MV-4-11 (cell line): ENCODE measurements around the gene MAGI1.
"Not testable (repeated sequence)": the region's sequence is repeated elsewhere in the genome, so short reads cannot be mapped to it uniquely, and the experiment has no call there.

ENCODE experiments used
- DNase-seq: peaks from one replicate; lab custom pipeline; 2025; lab: John Stamatoyannopoulos, UW

Gene MAGI1

DNA sequence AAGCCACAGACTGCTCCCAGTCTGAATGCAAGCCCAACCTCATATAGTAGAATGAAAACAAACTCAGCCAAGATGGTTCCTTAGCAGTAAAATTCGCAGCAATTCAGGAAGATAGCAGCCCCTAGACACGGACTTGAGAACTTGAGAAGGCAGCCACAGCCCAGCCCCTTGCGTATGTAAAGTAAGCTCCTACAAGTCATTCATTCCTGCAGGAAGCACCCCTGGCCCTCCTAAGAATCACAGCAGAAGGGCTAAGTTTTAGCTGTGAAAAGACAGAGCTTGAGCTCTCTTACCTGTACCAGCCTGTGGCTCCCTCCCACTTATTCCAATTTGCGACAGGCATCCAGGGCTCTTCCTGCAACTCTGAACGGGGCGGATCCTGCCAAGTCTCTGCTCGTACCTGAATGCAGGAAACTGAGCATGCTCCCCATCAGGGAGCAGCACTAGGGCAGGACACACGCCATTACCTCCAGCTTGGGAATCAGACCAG lies 136.4 kb downstream of the MAGI1 start:
- DNase-seq, result no peak

DNA sequence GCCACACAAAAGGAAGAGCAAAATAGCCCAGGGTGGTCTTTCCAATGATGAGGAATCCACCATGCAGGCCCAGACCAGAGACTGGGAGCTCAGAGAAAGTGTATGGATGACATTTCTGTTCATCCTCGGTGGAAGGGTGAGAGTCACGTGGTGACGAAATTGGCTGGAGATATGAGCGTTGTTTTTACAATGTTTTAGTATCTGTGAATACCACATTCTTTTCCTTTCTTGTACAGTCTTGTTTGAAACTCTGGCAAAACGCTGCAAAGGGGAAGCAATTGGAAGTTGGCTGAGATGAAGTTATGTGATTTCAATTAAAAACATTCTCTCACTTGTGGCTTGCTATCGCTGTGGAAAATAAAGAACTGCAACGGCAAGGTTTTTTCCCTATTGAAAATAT lies 137.5 kb downstream of the MAGI1 start:
- no peak for DNase-seq

DNA sequence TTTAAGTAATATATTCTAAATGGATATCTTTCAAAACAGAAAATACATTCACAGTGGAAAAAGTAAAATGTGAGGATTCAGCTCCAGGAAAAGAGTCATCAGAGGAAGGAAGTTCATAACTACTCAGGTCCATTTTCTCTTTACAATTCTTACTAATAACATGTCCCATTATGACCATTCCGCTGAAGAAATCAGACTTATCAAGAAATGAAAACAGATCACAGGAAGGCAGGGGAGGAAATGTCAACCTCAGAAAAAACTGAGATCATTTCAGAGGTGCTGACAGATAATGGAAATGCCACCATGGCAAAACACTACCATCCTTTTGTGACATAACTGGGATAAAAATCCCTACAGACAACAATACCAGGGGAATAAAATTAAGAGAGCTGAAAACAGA lies 139.5 kb downstream of the MAGI1 start:
- no peak for DNase-seq

- DNase-seq, result no peak
Measured at GRCh38 chr3:65897766-65898165, 141.0 kb downstream of the MAGI1 start.

DNA sequence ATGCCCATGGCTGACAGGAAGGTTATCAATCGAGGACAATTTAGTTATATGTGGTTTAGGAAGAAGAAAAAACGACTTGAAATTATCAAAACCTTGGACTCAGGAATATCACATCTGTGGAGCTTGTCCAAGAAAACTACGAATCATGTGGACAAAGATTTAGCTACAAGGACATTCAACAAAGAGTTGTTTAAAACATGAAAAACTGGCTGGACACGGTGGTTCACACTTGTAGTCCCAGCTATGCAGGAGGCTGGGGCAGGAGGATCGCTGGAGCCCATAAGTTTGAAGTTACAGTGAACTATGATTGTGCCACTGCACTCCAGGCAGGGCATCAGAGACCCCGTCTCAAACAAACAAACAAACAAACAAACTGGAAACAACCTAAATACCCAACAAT lies 142.4 kb downstream of the MAGI1 start:
- DNase-seq, result no peak

- no peak for DNase-seq
Measured at GRCh38 chr3:65894679-65895453, 143.9 kb downstream of the MAGI1 start.

- no peak for DNase-seq
Measured at GRCh38 chr3:65894126-65894525, 144.6 kb downstream of the MAGI1 start.

GRCh38 chr3:65893631-65894030 lies 145.1 kb downstream of the MAGI1 start:
- no peak for DNase-seq

DNA sequence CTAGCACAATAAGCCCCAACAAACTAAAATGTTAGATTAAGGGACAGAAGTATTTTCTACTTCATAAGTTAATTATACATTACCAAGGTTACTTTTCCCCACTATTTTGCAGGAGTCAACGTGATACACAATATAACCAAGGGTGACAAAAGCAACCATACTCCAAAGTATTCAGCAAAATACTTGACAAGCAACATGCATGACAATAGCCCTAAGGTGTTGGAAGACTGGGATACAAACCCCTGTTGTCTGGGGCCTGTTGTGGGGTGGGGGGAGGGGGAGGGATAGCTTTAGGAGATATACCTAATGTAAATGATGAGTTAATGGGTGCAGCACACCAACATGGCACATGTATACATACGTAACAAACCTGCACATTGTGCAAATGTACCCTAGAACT lies 147.2 kb downstream of the MAGI1 start:
- not testable (repeated sequence) for DNase-seq

- DNase-seq, result no peak
Measured at GRCh38 chr3:65890328-65890727, 148.4 kb downstream of the MAGI1 start.

GRCh38 chr3:65889707-65890099 lies 149.0 kb downstream of the MAGI1 start:
- no peak for DNase-seq

DNA sequence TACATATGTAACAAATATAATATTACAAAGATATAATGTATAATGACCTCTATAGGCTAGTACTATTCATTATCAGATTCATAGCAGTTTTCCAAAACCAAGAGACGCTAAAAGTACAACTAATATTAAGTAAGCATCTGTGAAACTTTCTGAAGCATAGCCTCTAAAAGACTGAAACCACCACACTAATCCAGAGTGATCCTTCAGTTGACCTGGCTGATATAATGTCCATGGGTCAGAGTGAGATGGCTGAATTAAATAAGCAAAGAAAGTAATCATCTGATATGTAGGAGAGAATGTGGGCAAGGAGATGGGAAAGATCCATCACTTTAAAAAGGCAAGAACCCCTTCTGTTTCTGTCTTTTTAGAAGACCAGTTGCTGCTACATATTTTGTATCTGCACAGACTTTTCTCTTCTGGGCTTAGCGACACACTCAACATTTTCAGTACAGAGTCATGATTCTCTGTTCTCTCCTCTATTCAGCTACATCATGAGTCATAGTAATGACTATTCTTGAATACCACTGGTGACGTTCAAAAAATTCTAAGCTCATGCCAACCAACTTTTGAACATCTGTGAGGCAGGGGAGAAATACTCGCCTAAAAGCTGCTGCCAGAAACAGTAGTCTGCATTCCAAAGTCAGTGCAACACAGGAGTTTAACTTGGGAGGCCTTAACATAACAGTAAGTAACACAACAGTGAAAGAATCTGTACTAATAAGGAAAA lies 149.6 kb downstream of the MAGI1 start:
- no peak for DNase-seq

GRCh38 chr3:65888196-65888595 lies 150.5 kb downstream of the MAGI1 start:
- DNase-seq, result no peak

DNA sequence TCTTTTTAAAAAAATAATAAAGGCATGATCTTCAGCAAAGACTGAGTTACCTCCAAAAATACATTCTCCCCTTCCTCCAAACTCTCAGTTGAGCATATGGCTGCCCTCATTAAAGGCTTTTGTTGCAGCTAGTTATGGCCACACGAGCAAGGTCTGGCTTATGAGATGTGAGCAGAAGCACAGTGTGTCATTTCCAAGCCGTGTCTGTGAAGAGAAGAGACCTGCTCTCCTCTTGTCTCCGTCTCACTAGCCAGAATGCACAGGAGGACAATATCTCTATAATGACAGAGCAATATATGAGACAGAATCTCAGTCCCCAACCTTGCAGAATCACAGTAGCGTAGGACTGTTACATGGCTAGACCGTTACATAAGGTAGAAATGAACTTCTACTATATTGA lies 152.3 kb downstream of the MAGI1 start:
- DNase-seq, result no peak

GRCh38 chr3:65884071-65884470 lies 154.6 kb downstream of the MAGI1 start:
- no peak for DNase-seq

GRCh38 chr3:65883613-65884012 lies 155.1 kb downstream of the MAGI1 start:
- no peak for DNase-seq

- DNase-seq, result no peak
Measured at GRCh38 chr3:65880350-65880749, 158.4 kb downstream of the MAGI1 start.

- DNase-seq, result no peak
Measured at GRCh38 chr3:65879372-65879771, 159.3 kb downstream of the MAGI1 start.

DNA sequence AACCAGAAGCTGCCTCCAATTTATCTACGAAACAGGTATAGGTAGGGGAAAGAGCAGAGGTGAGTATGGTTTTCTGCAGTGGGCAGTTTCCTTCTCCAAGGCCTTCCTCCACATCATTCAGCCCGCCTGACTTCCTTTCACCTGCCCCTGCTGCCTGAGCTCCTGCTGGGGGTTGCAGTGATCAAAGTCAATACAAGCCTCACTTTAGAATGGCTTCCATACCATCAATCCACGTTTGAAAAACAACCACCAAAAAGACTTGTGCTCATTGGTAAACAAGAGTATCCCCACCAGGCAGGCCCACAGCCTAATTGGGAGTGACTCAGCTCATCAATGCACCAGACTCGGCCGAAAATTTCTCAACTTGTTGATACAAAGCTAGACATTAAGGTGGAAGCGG lies 159.9 kb downstream of the MAGI1 start:
- DNase-seq, result no peak

DNA sequence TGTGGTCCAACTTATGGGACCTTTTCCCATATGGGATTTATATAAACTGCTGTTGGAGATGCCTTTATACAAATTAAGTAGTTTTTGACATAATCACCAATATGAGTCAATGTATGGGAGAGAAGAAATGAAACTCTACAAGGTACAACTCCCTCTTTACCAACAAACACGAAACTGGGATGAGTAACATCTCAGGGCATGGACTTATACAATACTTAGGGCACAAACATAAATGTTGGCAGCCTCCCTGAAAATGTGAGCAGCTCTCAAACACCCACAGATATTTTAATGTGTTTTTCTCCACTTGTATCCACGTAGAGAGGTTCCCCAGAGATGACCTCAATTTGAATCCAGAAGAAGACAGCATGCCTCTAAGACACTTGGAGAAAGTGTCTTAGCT lies 161.6 kb downstream of the MAGI1 start:
- DNase-seq, result no peak

DNA sequence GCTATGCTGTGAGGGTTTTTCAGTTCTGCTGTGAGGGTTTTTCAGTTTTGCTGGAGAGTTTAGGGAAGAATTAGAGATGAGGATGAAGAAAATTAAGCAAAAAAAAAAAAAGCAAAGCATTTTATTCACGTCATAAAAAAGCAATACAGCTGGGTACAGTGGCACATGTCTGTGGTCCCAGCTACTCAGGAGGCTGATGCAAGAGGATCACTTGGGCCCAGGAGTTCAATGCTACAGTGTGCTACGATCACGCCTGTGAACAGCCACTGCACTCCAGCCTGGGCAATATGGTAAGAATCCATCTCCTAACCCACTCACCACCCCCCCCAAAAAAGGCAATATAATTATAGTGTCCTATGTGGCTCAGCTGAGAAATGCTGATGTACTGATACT lies 162.7 kb downstream of the MAGI1 start:
- no peak for DNase-seq

DNA sequence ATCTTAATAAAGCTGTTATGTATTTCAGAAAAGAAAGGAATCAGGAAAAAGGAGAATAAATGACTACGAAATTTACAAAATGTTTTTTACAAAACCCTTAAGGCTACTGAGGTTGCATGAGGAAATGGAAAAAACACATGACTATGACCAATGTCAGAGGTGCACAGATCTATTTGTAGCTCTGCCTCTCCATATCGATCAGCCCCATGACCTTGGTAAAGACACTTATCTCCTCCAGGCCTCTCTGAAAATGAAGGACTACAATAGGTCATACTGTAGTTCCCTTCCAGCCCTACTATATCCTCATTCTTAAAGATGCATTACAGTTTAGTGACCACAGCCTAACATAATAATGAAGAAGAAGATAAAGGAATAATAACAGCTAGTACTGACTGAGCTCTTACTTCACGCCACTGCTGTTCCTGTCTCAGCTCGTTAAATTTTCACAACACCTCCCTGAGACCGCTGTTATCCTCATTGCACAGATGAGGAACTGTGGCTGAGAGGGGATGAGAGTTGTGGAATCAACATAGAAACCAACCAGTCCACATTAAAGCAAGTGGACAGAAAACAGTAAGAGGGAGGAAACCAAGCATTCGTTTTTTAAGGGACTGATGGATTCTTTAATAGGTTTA lies 163.2 kb downstream of the MAGI1 start:
- no peak for DNase-seq

DNA sequence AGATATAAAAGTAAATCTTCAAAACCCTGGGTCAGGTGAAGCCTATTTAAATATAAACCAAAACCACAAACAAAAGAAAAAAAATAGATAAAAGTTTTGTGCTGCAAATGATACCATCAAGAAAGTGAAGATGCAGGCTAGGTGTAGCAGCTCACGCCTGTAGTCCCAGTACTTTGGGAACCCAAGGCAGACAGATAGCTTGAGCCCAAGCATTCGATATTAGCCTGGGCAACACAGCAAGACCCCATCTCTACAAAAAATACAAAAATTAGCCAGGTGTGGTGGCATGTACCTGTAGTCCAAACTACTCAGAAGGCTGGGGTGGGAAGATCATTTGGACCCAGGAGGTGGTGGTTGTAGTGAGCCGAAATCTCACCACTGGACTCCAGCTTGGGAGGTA lies 164.8 kb downstream of the MAGI1 start:
- no peak for DNase-seq
